Activated B cell treated with CpG ODN at 0.5 μM for 24 hours (primary cell): ENCODE data around the gene NRTN. TPM values are rescaled to one million over a fixed set of nuclear protein-coding genes. Genes with fewer than 3 reads are reported as not detected.

Experiments
- ATAC-seq: fragments of 200-7000 bp; cut with Tn5 transposase; one replicate; pipeline ENCODE4 v1.10.0; 2021; ENCODE audit warnings: low read depth, mild to moderate bottlenecking, moderate library complexity
- CTCF ChIA-PET: fragments of 350-600 bp; sonication (Branson Sonifier 250); formaldehyde crosslinking; loops from one replicate; lab custom pipeline; 2021; ENCODE audit warnings: antibody characterized with exemption; lab: Charles Lee
- POLR2A ChIA-PET: fragments of 350-600 bp; sonication (Branson Sonifier 250); formaldehyde crosslinking; loops from one replicate; lab custom pipeline; 2021; ENCODE audit warnings: antibody characterized with exemption; lab: Charles Lee
- DNase-seq: peaks from one replicate; pipeline ENCODE4 v3.0.0; 2022
- H3K27ac Mint-ChIP-seq: one replicate; pipeline ENCODE4 v1.8.0; 2020; ENCODE audit warnings: mixed read lengths
- H3K27me3 Mint-ChIP-seq: one replicate; pipeline ENCODE4 v1.8.0; 2021; ENCODE audit warnings: mixed read lengths
- H3K36me3 Mint-ChIP-seq: one replicate; pipeline ENCODE4 v1.8.0; 2021; ENCODE audit warnings: low read depth, mixed read lengths
- H3K4me1 Mint-ChIP-seq: one replicate; pipeline ENCODE4 v1.8.0; 2021; ENCODE audit warnings: mixed read lengths
- H3K4me3 Mint-ChIP-seq: one replicate; pipeline ENCODE4 v1.8.0; 2020; ENCODE audit warnings: mild to moderate bottlenecking, mixed read lengths
- H3K9me3 Mint-ChIP-seq: one replicate; pipeline ENCODE4 v1.8.0; 2020; ENCODE audit warnings: mixed read lengths
- CTCF ChIP-seq: fragments of 200-600 bp; IDR thresholded peaks from one replicate; pipeline ENCODE4 v1.8.0; 2022; ENCODE audit warnings: antibody characterized with exemption, mild to moderate bottlenecking
- intact Hi-C: fragments of 100-400 bp; cut with micrococcal nuclease; formaldehyde crosslinking; loops from one replicate; pipeline ENCODE4 v1.15.1; 2024
- total RNA-seq: library from RNA; stranded (reverse); gene quantifications from 2 replicates; pipeline ENCODE4 v1.2.3, GENCODE V29; 2022

Gene NRTN
- total RNA-seq, 1 donor from 2014 or later = 0.42 TPM

- Mint-ChIP-seq H3K4me3 (peak overlapping the region; percentile 97), H3K27ac (peak overlapping the region; percentile 100), H3K4me1 (peaks cover 15% of the 10 kb centered on the region), H3K27me3 (peaks cover 3% of the 10 kb centered on the region), H3K9me3 (no peaks in the 10 kb centered on the region), H3K36me3 (peaks cover 49% of the 10 kb centered on the region)
- CTCF ChIA-PET = interaction anchor here (2.3 kb wide), 1 partner anchor 14 kb away, joined by 10 read pairs; no protein-coding TSS in a partner anchor
- no peak for TF ChIP-seq CTCF
- intact Hi-C loops = loop anchor here (1.0 to 5.0 kb wide), 8 partner anchors 38 to 1318 kb away; partner anchors contain the start of genes CATSPERD, FEM1A, GPR108 and HDGFL2
- DNase-seq (no peak), ATAC-seq (no peak)
- POLR2A ChIA-PET = interaction anchor here (1.2 to 2.9 kb wide), 6 partner anchors 14 to 167 kb away, joined by 4 to 15 read pairs (median 8); partner anchors contain the start of genes CATSPERD, LONP1, NRTN and SAFB
Measured at GRCh38 chr19:5789886-5790558, 14.8 kb upstream of the NRTN start.

GRCh38 chr19:5790559-5791520 is 14.0 kb upstream of the NRTN start, which contains the start of gene DUS3L:
Gene DUS3L, minus strand, starts transcription at chr19:5791163. Its CDS starts 22 bp downstream, at chr19:5791141.
- Mint-ChIP-seq H3K36me3 (peaks cover 46% of the 10 kb centered on the region), H3K4me1 (peaks cover 15% of the 10 kb centered on the region), H3K4me3 (peak within 1 kb of the TSS; percentile 97), H3K9me3 (no peaks in the 10 kb centered on the region), H3K27me3 (peaks cover 3% of the 10 kb centered on the region), H3K27ac (peak within 1 kb of the TSS; percentile 100)
- ATAC-seq = peak; percentile 93
- intact Hi-C loops = loop anchor here (1.0 to 5.0 kb wide), 11 partner anchors 13 to 1319 kb away; partner anchors contain the start of genes CATSPERD, FEM1A, GPR108 and HDGFL2
- ChIA-PET CTCF (interaction anchor here (2.3 kb wide), 1 partner anchor 13 kb away, joined by 10 read pairs; no protein-coding TSS in a partner anchor), POLR2A (interaction anchor here (0.7 to 2.9 kb wide), 8 partner anchors 9 to 168 kb away, joined by 4 to 15 read pairs (median 4); partner anchors contain the start of genes CATSPERD, LONP1, NRTN and SAFB)
- TF ChIP-seq CTCF = no peak
- peak; percentile 89 for DNase-seq

DNA sequence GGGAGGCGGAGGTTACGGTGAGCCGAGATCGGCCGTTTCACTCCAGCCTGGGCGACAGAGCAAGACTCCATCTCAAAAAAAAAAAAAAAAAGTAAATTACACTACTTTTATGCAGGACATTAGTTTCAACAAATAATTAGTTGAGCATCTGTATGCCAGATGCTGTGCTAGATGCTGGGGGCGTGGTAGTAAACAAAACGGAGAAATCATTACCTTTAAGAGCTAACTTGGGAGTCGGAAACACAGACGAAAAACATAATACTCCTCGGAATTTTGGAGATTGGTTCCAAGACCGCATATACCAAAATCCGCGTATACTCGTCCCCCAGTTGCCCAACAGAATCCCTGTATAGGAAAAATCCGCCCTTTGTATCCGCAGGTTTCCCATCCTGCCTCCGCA is 12.6 kb upstream of the NRTN start:
- peaks cover 15% of the 10 kb centered on the region for H3K4me1 Mint-ChIP-seq
- TF ChIP-seq CTCF = no peak
- CTCF ChIA-PET = interaction anchor here (3.0 kb wide), 1 partner anchor 12 kb away, joined by 12 read pairs; no protein-coding TSS in a partner anchor
- POLR2A ChIA-PET = interaction anchor here (2.4 to 2.9 kb wide), 2 partner anchors 36 to 72 kb away, joined by 15 read pairs; partner anchors contain the start of genes CATSPERD and LONP1
- ATAC-seq (no peak), DNase-seq (no peak)
- intact Hi-C loops = loop anchor here (5.0 kb wide), 4 partner anchors 170 to 1320 kb away; partner anchors contain the start of genes FEM1A, GPR108, HDGFL2 and SAFB
- peaks cover 32% of the 10 kb centered on the region for H3K36me3 Mint-ChIP-seq
- H3K27me3 Mint-ChIP-seq = peaks cover 6% of the 10 kb centered on the region
- no peak overlapping the region for H3K27ac Mint-ChIP-seq
- H3K9me3 Mint-ChIP-seq = no peaks in the 10 kb centered on the region
- no peak overlapping the region for H3K4me3 Mint-ChIP-seq

- DNase-seq (no peak), ATAC-seq (no peak)
- Mint-ChIP-seq H3K36me3 (peaks cover 25% of the 10 kb centered on the region), H3K4me1 (peaks cover 15% of the 10 kb centered on the region), H3K9me3 (no peaks in the 10 kb centered on the region), H3K27me3 (peaks cover 6% of the 10 kb centered on the region), H3K27ac (no peak overlapping the region), H3K4me3 (no peak overlapping the region)
- TF ChIP-seq CTCF = no peak
- ChIA-PET CTCF (interaction anchor here (3.0 kb wide), 1 partner anchor 11 kb away, joined by 12 read pairs; no protein-coding TSS in a partner anchor), POLR2A (no interaction called here)
- intact Hi-C loops = loop anchor here (5.0 kb wide), 4 partner anchors 171 to 1321 kb away; partner anchors contain the start of genes FEM1A, GPR108, HDGFL2 and SAFB
Measured at GRCh38 chr19:5793188-5793587, 11.7 kb upstream of the NRTN start.
